Measurements from ENCODE around the gene WWP2.
"Not testable (repeated sequence)": the region's sequence is repeated elsewhere in the genome, so short reads cannot be mapped to it uniquely, and the experiment has no call there.

GRCh38 chr16:69950411-69950810 lies 188.3 kb downstream of the WWP2 start:
- TF ChIP-seq, protein P1, sequence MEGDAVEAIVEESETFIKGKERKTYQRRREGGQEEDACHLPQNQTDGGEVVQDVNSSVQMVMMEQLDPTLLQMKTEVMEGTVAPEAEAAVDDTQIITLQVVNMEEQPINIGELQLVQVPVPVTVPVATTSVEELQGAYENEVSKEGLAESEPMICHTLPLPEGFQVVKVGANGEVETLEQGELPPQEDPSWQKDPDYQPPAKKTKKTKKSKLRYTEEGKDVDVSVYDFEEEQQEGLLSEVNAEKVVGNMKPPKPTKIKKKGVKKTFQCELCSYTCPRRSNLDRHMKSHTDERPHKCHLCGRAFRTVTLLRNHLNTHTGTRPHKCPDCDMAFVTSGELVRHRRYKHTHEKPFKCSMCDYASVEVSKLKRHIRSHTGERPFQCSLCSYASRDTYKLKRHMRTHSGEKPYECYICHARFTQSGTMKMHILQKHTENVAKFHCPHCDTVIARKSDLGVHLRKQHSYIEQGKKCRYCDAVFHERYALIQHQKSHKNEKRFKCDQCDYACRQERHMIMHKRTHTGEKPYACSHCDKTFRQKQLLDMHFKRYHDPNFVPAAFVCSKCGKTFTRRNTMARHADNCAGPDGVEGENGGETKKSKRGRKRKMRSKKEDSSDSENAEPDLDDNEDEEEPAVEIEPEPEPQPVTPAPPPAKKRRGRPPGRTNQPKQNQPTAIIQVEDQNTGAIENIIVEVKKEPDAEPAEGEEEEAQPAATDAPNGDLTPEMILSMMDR (IDR thresholded peaks at IDR 0.05) = not testable (repeated sequence)
- not testable (repeated sequence) for TF ChIP-seq POLR2A, EP300 (IDR thresholded peaks at IDR 0.05)

Measured in ovary (tissue), 3 donors.